ENCODE measurements around the gene PRSS48.
"Not testable (repeated sequence)": the region's sequence is repeated elsewhere in the genome, so short reads cannot be mapped to it uniquely, and the experiment has no call there.

The PRSS48 gene

DNA sequence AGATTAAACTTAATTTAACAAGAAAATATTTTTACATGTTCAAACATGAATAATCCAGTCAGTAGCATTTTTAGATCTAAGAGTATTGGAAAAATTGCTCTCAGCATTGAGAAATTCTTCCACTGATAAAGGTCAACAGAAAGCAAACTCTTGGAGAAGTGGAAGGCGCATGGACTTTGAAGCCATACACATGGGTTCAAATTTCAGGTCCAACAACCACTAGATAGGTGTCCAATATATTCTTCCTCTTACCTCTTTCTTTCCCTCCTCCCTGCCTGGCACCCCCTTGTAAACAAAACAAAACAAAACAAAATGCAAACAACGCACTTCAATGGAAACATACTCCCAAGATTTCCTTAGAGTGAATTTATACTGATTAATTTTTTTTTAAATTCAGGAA lies 28.4 kb upstream of the PRSS48 start:
- H3K9me3 ChIP-seq (ENCODE audit: insufficient read depth, low read depth, low read length) = no peaks in the 10 kb centered on the region

GRCh38 chr4:151250706-151251105 lies 26.3 kb upstream of the PRSS48 start:
- no peaks in the 10 kb centered on the region for H3K9me2 ChIP-seq (replicated peaks; ENCODE audit: low read depth, low read length)
- no peak overlapping the region for H3K4me2 ChIP-seq (ENCODE audit: low read depth, low read length, poor library complexity, severe bottlenecking)
- no peaks in the 10 kb centered on the region for H3K79me2 ChIP-seq (ENCODE audit: insufficient read depth, low read length)
- no peaks in the 10 kb centered on the region for H3F3A ChIP-seq (ENCODE audit: low read depth)
- H3K27me3 ChIP-seq (ENCODE audit: insufficient read depth, low read length, poor library complexity, severe bottlenecking) = no peaks in the 10 kb centered on the region
- H3K9ac ChIP-seq (ENCODE audit: low read depth, low read length, poor library complexity, severe bottlenecking) = no peak overlapping the region
- no peaks in the 10 kb centered on the region for H3K4me1 ChIP-seq (ENCODE audit: insufficient read depth, low read length, poor library complexity, severe bottlenecking)
- H2AFZ ChIP-seq (ENCODE audit: low read length) = no peak overlapping the region
- no peaks in the 10 kb centered on the region for H3K36me3 ChIP-seq (ENCODE audit: insufficient read depth, low read length)
- H3K4me3 ChIP-seq (ENCODE audit: low read length, poor library complexity, severe bottlenecking) = no peak overlapping the region
- no peaks in the 10 kb centered on the region for H3K9me3 ChIP-seq (ENCODE audit: insufficient read depth, low read depth, low read length)
- no peaks in the 10 kb centered on the region for H4K20me1 ChIP-seq (ENCODE audit: insufficient read depth, low read length, poor library complexity, severe bottlenecking)
- TF ChIP-seq, protein P1, sequence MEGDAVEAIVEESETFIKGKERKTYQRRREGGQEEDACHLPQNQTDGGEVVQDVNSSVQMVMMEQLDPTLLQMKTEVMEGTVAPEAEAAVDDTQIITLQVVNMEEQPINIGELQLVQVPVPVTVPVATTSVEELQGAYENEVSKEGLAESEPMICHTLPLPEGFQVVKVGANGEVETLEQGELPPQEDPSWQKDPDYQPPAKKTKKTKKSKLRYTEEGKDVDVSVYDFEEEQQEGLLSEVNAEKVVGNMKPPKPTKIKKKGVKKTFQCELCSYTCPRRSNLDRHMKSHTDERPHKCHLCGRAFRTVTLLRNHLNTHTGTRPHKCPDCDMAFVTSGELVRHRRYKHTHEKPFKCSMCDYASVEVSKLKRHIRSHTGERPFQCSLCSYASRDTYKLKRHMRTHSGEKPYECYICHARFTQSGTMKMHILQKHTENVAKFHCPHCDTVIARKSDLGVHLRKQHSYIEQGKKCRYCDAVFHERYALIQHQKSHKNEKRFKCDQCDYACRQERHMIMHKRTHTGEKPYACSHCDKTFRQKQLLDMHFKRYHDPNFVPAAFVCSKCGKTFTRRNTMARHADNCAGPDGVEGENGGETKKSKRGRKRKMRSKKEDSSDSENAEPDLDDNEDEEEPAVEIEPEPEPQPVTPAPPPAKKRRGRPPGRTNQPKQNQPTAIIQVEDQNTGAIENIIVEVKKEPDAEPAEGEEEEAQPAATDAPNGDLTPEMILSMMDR (conservative IDR thresholded peaks at IDR 0.05; ENCODE audit: low read length) = no peak
- TF ChIP-seq EZH2phosphoT487 (IDR thresholded peaks at IDR 0.05; ENCODE audit: borderline replicate concordance) = no peak

More for the DNA sequence above, 28.4 kb upstream of the PRSS48 start:
- Histone ChIP-seq H2AFZ (ENCODE audit: low read length) (no peak overlapping the region), H3K79me2 (ENCODE audit: insufficient read depth, low read length) (no peaks in the 10 kb centered on the region), H3K36me3 (ENCODE audit: insufficient read depth, low read length) (no peaks in the 10 kb centered on the region), H3K27me3 (ENCODE audit: insufficient read depth, low read length, poor library complexity, severe bottlenecking) (no peaks in the 10 kb centered on the region), H4K20me1 (ENCODE audit: insufficient read depth, low read length, poor library complexity, severe bottlenecking) (no peaks in the 10 kb centered on the region), H3K4me3 (ENCODE audit: low read length, poor library complexity, severe bottlenecking) (no peak overlapping the region), H3K4me1 (ENCODE audit: insufficient read depth, low read length, poor library complexity, severe bottlenecking) (no peaks in the 10 kb centered on the region), H3K4me2 (ENCODE audit: low read depth, low read length, poor library complexity, severe bottlenecking) (no peak overlapping the region), H3K9me2 (replicated peaks; ENCODE audit: low read depth, low read length) (no peaks in the 10 kb centered on the region), H3K9ac (ENCODE audit: low read depth, low read length, poor library complexity, severe bottlenecking) (no peak overlapping the region), H3F3A (ENCODE audit: low read depth) (no peaks in the 10 kb centered on the region)
- TF ChIP-seq EZH2phosphoT487 (IDR thresholded peaks at IDR 0.05; ENCODE audit: borderline replicate concordance) = no peak
- TF ChIP-seq, protein P1 (conservative IDR thresholded peaks at IDR 0.05; ENCODE audit: low read length) = no peak

DNA sequence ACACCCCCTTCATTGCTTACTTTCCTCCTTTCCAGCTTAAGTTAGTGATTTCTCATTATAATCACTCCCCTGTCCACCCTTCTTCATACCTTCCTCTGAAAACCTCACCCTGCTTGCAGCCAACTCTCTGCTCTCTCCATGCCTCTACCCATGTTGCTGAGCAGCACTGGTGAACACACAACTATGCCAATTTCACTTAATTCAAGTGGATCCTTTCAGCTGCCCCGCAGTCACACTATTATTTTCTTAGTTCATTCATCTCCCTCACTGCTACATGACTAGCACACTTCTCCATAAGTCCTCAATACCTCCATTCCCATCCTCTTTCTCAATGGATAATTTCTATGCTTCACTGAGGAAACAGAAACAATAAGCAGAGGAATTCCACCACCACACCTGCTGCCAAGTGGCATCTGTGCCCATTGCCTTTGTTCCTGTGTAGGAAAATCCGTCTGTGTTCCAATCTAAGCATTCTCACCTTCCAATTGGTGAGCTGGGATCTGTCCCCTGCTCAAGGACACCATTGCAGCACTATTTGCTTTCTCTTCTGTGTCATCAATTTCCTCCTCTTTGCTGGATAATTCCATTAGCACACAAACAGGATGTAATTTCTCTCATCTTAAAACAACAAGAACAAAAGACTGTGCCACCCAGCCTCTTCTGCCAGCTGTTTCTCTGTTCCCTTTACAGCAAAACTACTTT lies 25.2 kb upstream of the PRSS48 start:
- no peak overlapping the region for H3K9ac ChIP-seq (ENCODE audit: low read depth, low read length, poor library complexity, severe bottlenecking)

DNA sequence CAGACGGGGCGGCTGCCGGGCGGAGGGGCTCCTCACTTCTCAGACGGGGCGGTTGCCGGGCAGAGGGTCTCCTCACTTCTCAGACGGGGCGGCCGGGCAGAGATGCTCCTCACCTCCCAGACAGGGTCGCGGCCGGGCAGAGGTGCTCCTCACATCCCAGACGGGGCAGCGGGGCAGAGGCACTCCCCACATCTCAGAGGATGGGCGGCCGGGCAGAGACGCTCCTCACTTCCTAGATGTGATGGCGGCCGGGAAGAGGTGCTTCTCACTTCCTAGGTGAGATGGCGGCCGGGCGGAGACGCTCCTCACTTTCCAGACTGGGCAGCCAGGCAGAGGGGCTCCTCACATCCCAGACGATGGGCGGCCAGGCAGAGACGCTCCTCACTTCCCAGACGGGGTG lies 21.7 kb upstream of the PRSS48 start:
- H3K79me2 ChIP-seq (ENCODE audit: insufficient read depth, low read length); H2AFZ ChIP-seq (ENCODE audit: low read length); H3K9me3 ChIP-seq (ENCODE audit: insufficient read depth, low read depth, low read length); H3K9ac ChIP-seq (ENCODE audit: low read depth, low read length, poor library complexity, severe bottlenecking); H3K4me1 ChIP-seq (ENCODE audit: insufficient read depth, low read length, poor library complexity, severe bottlenecking); H3K4me2 ChIP-seq (ENCODE audit: low read depth, low read length, poor library complexity, severe bottlenecking); H3K4me3 ChIP-seq (ENCODE audit: low read length, poor library complexity, severe bottlenecking); H3F3A ChIP-seq (ENCODE audit: low read depth); H4K20me1 ChIP-seq (ENCODE audit: insufficient read depth, low read length, poor library complexity, severe bottlenecking); H3K27me3 ChIP-seq (ENCODE audit: insufficient read depth, low read length, poor library complexity, severe bottlenecking); H3K9me2 ChIP-seq (replicated peaks; ENCODE audit: low read depth, low read length); H3K36me3 ChIP-seq (ENCODE audit: insufficient read depth, low read length): not testable (repeated sequence)

More for the DNA sequence above, 25.2 kb upstream of the PRSS48 start:
- no peaks in the 10 kb centered on the region for H3K27me3 ChIP-seq (ENCODE audit: insufficient read depth, low read length, poor library complexity, severe bottlenecking)
- no peaks in the 10 kb centered on the region for H3K4me1 ChIP-seq (ENCODE audit: insufficient read depth, low read length, poor library complexity, severe bottlenecking)
- H3K79me2 ChIP-seq (ENCODE audit: insufficient read depth, low read length) = no peaks in the 10 kb centered on the region
- TF ChIP-seq EZH2phosphoT487 (IDR thresholded peaks at IDR 0.05; ENCODE audit: borderline replicate concordance) = no peak
- TF ChIP-seq, protein P1 (conservative IDR thresholded peaks at IDR 0.05; ENCODE audit: low read length) = no peak
- H3K36me3 ChIP-seq (ENCODE audit: insufficient read depth, low read length) = no peaks in the 10 kb centered on the region
- H3K9me3 ChIP-seq (ENCODE audit: insufficient read depth, low read depth, low read length) = no peaks in the 10 kb centered on the region
- H3K4me2 ChIP-seq (ENCODE audit: low read depth, low read length, poor library complexity, severe bottlenecking) = no peak overlapping the region
- H3K4me3 ChIP-seq (ENCODE audit: low read length, poor library complexity, severe bottlenecking) = no peak overlapping the region
- H3F3A ChIP-seq (ENCODE audit: low read depth) = no peaks in the 10 kb centered on the region
- no peak overlapping the region for H2AFZ ChIP-seq (ENCODE audit: low read length)
- H3K9me2 ChIP-seq (replicated peaks; ENCODE audit: low read depth, low read length) = no peaks in the 10 kb centered on the region
- no peaks in the 10 kb centered on the region for H4K20me1 ChIP-seq (ENCODE audit: insufficient read depth, low read length, poor library complexity, severe bottlenecking)

GRCh38 chr4:151255680-151256079 lies 21.3 kb upstream of the PRSS48 start:
- not testable (repeated sequence) for H2AFZ ChIP-seq (ENCODE audit: low read length); H3F3A ChIP-seq (ENCODE audit: low read depth); H3K9me2 ChIP-seq (replicated peaks; ENCODE audit: low read depth, low read length); H3K4me2 ChIP-seq (ENCODE audit: low read depth, low read length, poor library complexity, severe bottlenecking); H3K4me3 ChIP-seq (ENCODE audit: low read length, poor library complexity, severe bottlenecking); H3K36me3 ChIP-seq (ENCODE audit: insufficient read depth, low read length); H3K27me3 ChIP-seq (ENCODE audit: insufficient read depth, low read length, poor library complexity, severe bottlenecking); H3K9ac ChIP-seq (ENCODE audit: low read depth, low read length, poor library complexity, severe bottlenecking); H3K4me1 ChIP-seq (ENCODE audit: insufficient read depth, low read length, poor library complexity, severe bottlenecking); H3K9me3 ChIP-seq (ENCODE audit: insufficient read depth, low read depth, low read length); H3K79me2 ChIP-seq (ENCODE audit: insufficient read depth, low read length); H4K20me1 ChIP-seq (ENCODE audit: insufficient read depth, low read length, poor library complexity, severe bottlenecking)
